H1 (cell line): Measurements from ENCODE around the gene SLC8B1. TPM values are rescaled to one million over a fixed set of nuclear protein-coding genes. Genes with fewer than 3 reads are reported as not detected.

Experiments used
- CTCF ChIA-PET: fragments of 300-600 bp; sonication (Branson Sonifier 250); formaldehyde crosslinking; loops from one replicate; lab custom pipeline; 2021; ENCODE audit not compliant: partially characterized antibody; lab: Charles Lee
- POLR2A ChIA-PET: fragments of 300-600 bp; sonication (Branson Sonifier 250); formaldehyde crosslinking; loops from one replicate; lab custom pipeline; 2021; ENCODE audit warnings: inconsistent platforms; ENCODE audit not compliant: partially characterized antibody; lab: Charles Lee
- DNase-seq, 2 experiments: peaks; one replicate each; pipeline versions ENCODE4 v3.0.0 to v3.0.0-alpha.2; 2010 to 2022; ENCODE audit warnings: low spot score in 2 of 2, low read depth in 1 of 2, mixed read lengths in 1 of 2
- FAIRE-seq: peaks from 2 replicates; lab custom pipeline; 2011; peaks lifted over from hg19 to GRCh38; lab: Jason Lieb, UNC
- H2AFZ ChIP-seq: 2 replicates; pipeline ENCODE4 v1.8.1; 2012; ENCODE audit warnings: low read length, inconsistent platforms
- H2AK5ac ChIP-seq: 2 replicates; pipeline ENCODE4 v1.6.1; 2013; ENCODE audit warnings: low read depth, low read length
- H2BK120ac ChIP-seq: replicated peaks from 2 replicates; pipeline ENCODE3; 2013; ENCODE audit warnings: low read depth, low read length, inconsistent platforms
- H2BK12ac ChIP-seq: 2 replicates; pipeline ENCODE4 v1.6.1; 2013; ENCODE audit warnings: low read depth, low read length
- H2BK15ac ChIP-seq: 2 replicates; pipeline ENCODE4 v1.6.1; 2013; ENCODE audit warnings: low read length
- H2BK20ac ChIP-seq: 2 replicates; pipeline ENCODE4 v1.6.1; 2013; ENCODE audit warnings: low read length
- H2BK5ac ChIP-seq: 2 replicates; pipeline ENCODE4 v1.6.1; 2013; ENCODE audit warnings: low read depth, low read length
- H3K14ac ChIP-seq: 2 replicates; pipeline ENCODE4 v1.6.1; 2013; ENCODE audit warnings: inconsistent platforms; ENCODE audit not compliant: insufficient read length
- H3K18ac ChIP-seq: 2 replicates; pipeline ENCODE4 v1.6.1; 2013; ENCODE audit warnings: low read length; ENCODE audit errors: extremely low read depth
- H3K23ac ChIP-seq: 2 replicates; pipeline ENCODE4 v1.6.1; 2013; ENCODE audit warnings: inconsistent platforms; ENCODE audit not compliant: insufficient read length
- H3K23me2 ChIP-seq: 2 replicates; pipeline ENCODE4 v1.6.1; 2013; ENCODE audit warnings: low read depth, low read length
- H3K27ac ChIP-seq: 2 replicates; pipeline ENCODE4 v1.6.1; 2011; ENCODE audit warnings: low read depth, low read length, inconsistent platforms
- H3K27me3 ChIP-seq, 4 experiments: replicated peaks in 1 of 4; 1 replicate in 1 of 4; 2 replicates in 3 of 4; pipeline versions ENCODE4 v1.6.1 to v1.8.1; 2011 to 2013; ENCODE audit warnings: low read length in 3 of 4, mild to moderate bottlenecking in 3 of 4, inconsistent platforms in 2 of 4, mixed read lengths in 2 of 4, moderate library complexity in 1 of 4; ENCODE audit not compliant: control insufficient read depth in 3 of 4, insufficient read depth in 3 of 4; ENCODE audit errors: extremely low read depth in 1 of 4
- H3K36me3 ChIP-seq, 4 experiments: 2 replicates each; pipeline versions ENCODE4 v1.6.1 to v1.8.1; 2011 to 2013; ENCODE audit warnings: mild to moderate bottlenecking in 4 of 4, low read length in 3 of 4, moderate library complexity in 2 of 4, control low read depth in 1 of 4, inconsistent platforms in 1 of 4; ENCODE audit not compliant: insufficient read depth in 4 of 4, control insufficient read depth in 2 of 4
- H3K4ac ChIP-seq: replicated peaks from 2 replicates; pipeline ENCODE3; 2013; ENCODE audit warnings: low read length, low read depth, mixed read lengths, inconsistent platforms; ENCODE audit not compliant: insufficient read length
- H3K4me1 ChIP-seq, 4 experiments: replicated peaks in 1 of 4; 1 replicate in 1 of 4; 2 replicates in 3 of 4; pipeline versions ENCODE4 v1.6.1 to v1.8.1; 2011 to 2013; ENCODE audit warnings: low read length in 3 of 4, inconsistent platforms in 2 of 4, mixed read lengths in 1 of 4; ENCODE audit not compliant: insufficient read depth in 4 of 4, control insufficient read depth in 3 of 4
- H3K4me2 ChIP-seq, 2 experiments: 2 replicates each; pipeline versions ENCODE4 v1.6.1 to v1.8.1; 2011 to 2013; ENCODE audit warnings: low read depth in 2 of 2, low read length in 2 of 2, control low read depth in 1 of 2, inconsistent platforms in 1 of 2, mild to moderate bottlenecking in 1 of 2; ENCODE audit not compliant: insufficient read depth in 1 of 2
- H3K4me3 ChIP-seq, 4 experiments: fragments of 200-600, 300-600 bp in 1 of 4; sonication (generic), shearing (Covaris generic), sonication (Bioruptor Twin) in 1 of 4; 2 replicates each; pipeline versions ENCODE4 v1.5.1 to v1.8.1; 2011 to 2016; ENCODE audit warnings: low read length in 4 of 4, low read depth in 3 of 4, control low read depth in 2 of 4, inconsistent platforms in 2 of 4, mild to moderate bottlenecking in 2 of 4, mixed read lengths in 1 of 4, moderate library complexity in 1 of 4; ENCODE audit not compliant: insufficient read depth in 2 of 4; ENCODE audit errors: extremely low read depth in 1 of 4
- H3K56ac ChIP-seq: replicated peaks from 2 replicates; pipeline ENCODE3; 2013; ENCODE audit warnings: low read depth, mild to moderate bottlenecking, mixed read lengths, low read length, inconsistent platforms; ENCODE audit not compliant: insufficient read length
- H3K79me1 ChIP-seq: 2 replicates; pipeline ENCODE4 v1.6.1; 2013; ENCODE audit warnings: low read depth, low read length, control low read depth
- H3K79me2 ChIP-seq, 2 experiments: 2 replicates each; pipeline versions ENCODE4 v1.6.1 to v1.8.1; 2012 to 2013; ENCODE audit warnings: low read length in 2 of 2, mild to moderate bottlenecking in 2 of 2, inconsistent platforms in 1 of 2; ENCODE audit not compliant: insufficient read depth in 2 of 2, control insufficient read depth in 1 of 2
- H3K9ac ChIP-seq, 4 experiments: replicated peaks in 1 of 4; 1 replicate in 1 of 4; 2 replicates in 3 of 4; pipeline versions ENCODE4 v1.6.1 to v1.8.1; 2011 to 2013; ENCODE audit warnings: low read depth in 3 of 4, low read length in 3 of 4, control low read depth in 2 of 4, mild to moderate bottlenecking in 2 of 4, moderate library complexity in 2 of 4, inconsistent platforms in 1 of 4; ENCODE audit errors: extremely low read depth in 1 of 4
- H3K9me3 ChIP-seq, 2 experiments: 2 replicates each; pipeline versions ENCODE4 v1.6.1 to v1.8.1; 2012 to 2013; ENCODE audit warnings: mild to moderate bottlenecking in 2 of 2, moderate library complexity in 2 of 2, control low read depth in 1 of 2, inconsistent platforms in 1 of 2, low read depth in 1 of 2, low read length in 1 of 2, mixed read lengths in 1 of 2; ENCODE audit not compliant: insufficient read depth in 2 of 2
- H4K20me1 ChIP-seq, 2 experiments: replicated peaks in 1 of 2; 2 replicates each; pipeline versions ENCODE3 to v1.8.1; 2011 to 2013; ENCODE audit warnings: inconsistent platforms in 2 of 2, low read length in 2 of 2, mild to moderate bottlenecking in 1 of 2; ENCODE audit not compliant: insufficient read depth in 2 of 2, control insufficient read depth in 1 of 2
- H4K5ac ChIP-seq: 2 replicates; pipeline ENCODE4 v1.6.1; 2013; ENCODE audit warnings: low read length, low read depth, mixed read lengths, inconsistent platforms; ENCODE audit not compliant: insufficient read length
- H4K8ac ChIP-seq: 2 replicates; pipeline ENCODE4 v1.8.0; 2013; ENCODE audit warnings: mild to moderate bottlenecking, moderate library complexity, low read length, inconsistent platforms; ENCODE audit not compliant: insufficient read depth; ENCODE audit errors: extremely low read depth
- H4K91ac ChIP-seq: replicated peaks from 2 replicates; pipeline ENCODE3; 2013; ENCODE audit warnings: low read length, mixed read lengths, inconsistent platforms; ENCODE audit not compliant: insufficient read length
- CTCF ChIP-seq, 3 experiments: IDR thresholded peaks; 1 replicate in 2 of 3; 2 replicates in 1 of 3; pipeline versions ENCODE4 v1.5.1 to v1.6.1; 2011; ENCODE audit warnings: low read length in 3 of 3, mild to moderate bottlenecking in 3 of 3, inconsistent platforms in 2 of 3, low read depth in 1 of 3, moderate library complexity in 1 of 3; ENCODE audit not compliant: insufficient read depth in 1 of 3; ENCODE audit errors: control extremely low read depth in 1 of 3
- E2F6 ChIP-seq: IDR thresholded peaks from 2 replicates; pipeline ENCODE4 v1.6.1; 2012; ENCODE audit warnings: inconsistent platforms
- EGR1 ChIP-seq: IDR thresholded peaks from 2 replicates; pipeline ENCODE4 v1.6.1; 2011; ENCODE audit warnings: low read depth, low read length, borderline replicate concordance
- MAFK ChIP-seq: IDR thresholded peaks from 2 replicates; pipeline ENCODE4 v1.6.1; 2012; ENCODE audit warnings: low read depth, mild to moderate bottlenecking, improper control_type of control experiment, low read length
- NRF1 ChIP-seq: IDR thresholded peaks from 2 replicates; pipeline ENCODE4 v1.6.1; 2011; ENCODE audit warnings: mild to moderate bottlenecking, low read depth, low read length, improper control_type of control experiment
- RFX5 ChIP-seq: IDR thresholded peaks from 2 replicates; pipeline ENCODE4 v1.6.1; 2011; ENCODE audit warnings: low read depth, low read length, improper control_type of control experiment, borderline replicate concordance
- SAP30 ChIP-seq: fragments of 300-600 bp; sonication (generic); IDR thresholded peaks from 2 replicates; pipeline ENCODE4 v1.7.1; 2012; ENCODE audit warnings: low read length, moderate library complexity, mild to moderate bottlenecking, inconsistent platforms; ENCODE audit not compliant: insufficient read depth, insufficient replicate concordance
- SP2 ChIP-seq: IDR thresholded peaks from 2 replicates; pipeline ENCODE4 v1.6.1; 2012; ENCODE audit warnings: mild to moderate bottlenecking, low read length, inconsistent platforms
- SP4 ChIP-seq: IDR thresholded peaks from 2 replicates; pipeline ENCODE4 v1.6.1; 2012; ENCODE audit warnings: low read length, inconsistent platforms
- SUZ12 ChIP-seq: fragments of 200-600 bp; sonication (generic); IDR thresholded peaks from 2 replicates; pipeline ENCODE4 v1.6.1; 2012; ENCODE audit warnings: mild to moderate bottlenecking, inconsistent platforms, low read length, moderate library complexity, mixed read lengths
- WGBS, 2 experiments: shearing (Covaris generic) in 1 of 2; methylation state at CpG; one replicate each; pipeline versions ENCODE4 v1.1.6 to v1.1.7; 2013 to 2015; ENCODE audit warnings: low lambda C conversion rate in 2 of 2, mixed read lengths in 2 of 2, inconsistent platforms in 1 of 2, low coverage in 1 of 2, missing lambda C conversion rate in 1 of 2; ENCODE audit not compliant: insufficient replicate concordance in 2 of 2, insufficient coverage in 1 of 2, insufficient read length in 1 of 2; ENCODE audit errors: extremely low coverage in 1 of 2, missing lambda C conversion rate in 1 of 2; 5-methylcytosine and 5-hydroxymethylcytosine counted together
- polyA plus RNA-seq, 7 experiments: library from polyadenylated mRNA; depleted of rRNA in 3 of 7; stranded (reverse) in 5 of 7; unstranded in 2 of 7; fragments of >200 nt in 5 of 7; fragments of 200-250 nt in 2 of 7; gene quantifications; 1 replicate in 5 of 7; 2 replicates in 1 of 7; 4 replicates in 1 of 7; pipeline versions ENCODE4 v1.2.1 to v1.2.3, GENCODE V29; 2011 to 2013; ENCODE audit warnings: missing spikeins in 2 of 7, mixed read lengths in 2 of 7
- total RNA-seq: library from RNA; stranded (reverse); fragmentation: NEBNext Ultra II Directional; extraction: Animal tissue kit (Norgen Biotek cat#: 25700); gene quantifications from 2 replicates; pipeline ENCODE4 v1.2.1, GENCODE V29; 2021

SLC8B1 gene
- total and polyA plus RNA-seq, 2 of the 8 experiments (the other 6 are each of a cell fraction or from before 2014, with no cell fraction given) = 11.2 to 19.1 TPM

GRCh38 chr12:113365639-113366395 is 30.9 kb upstream of the SLC8B1 start:
- no peak overlapping the region for H2BK5ac ChIP-seq
- no peaks in the 10 kb centered on the region; a peak in 1 of 8 replicates for H3K36me3 ChIP-seq
- FAIRE-seq = no peak
- no peak overlapping the region for H3K18ac ChIP-seq
- ChIA-PET POLR2A (no interaction called here), CTCF (interaction anchor here (0.9 to 1.0 kb wide), 2 partner anchors 74 to 96 kb away, joined by 3 read pairs; no protein-coding TSS in a partner anchor)
- H3K4me1 ChIP-seq = no peaks in the 10 kb centered on the region
- H3K23ac ChIP-seq = no peak overlapping the region
- H2BK12ac ChIP-seq = no peak overlapping the region
- no peak overlapping the region for H2BK20ac ChIP-seq
- H3K4me2 ChIP-seq = no peak overlapping the region
- no peak overlapping the region for H3K4me3 ChIP-seq
- peaks cover 3% of the 10 kb centered on the region for H3K79me1 ChIP-seq
- H3K4ac ChIP-seq = no peak overlapping the region
- no peak overlapping the region for H4K91ac ChIP-seq
- WGBS, 2 experiments = 87% methylated on average over 7 of the region's 7 CpGs; no CpG with 5 or more reads in 1 of the 2 experiments
- no peaks in the 10 kb centered on the region for H3K79me2 ChIP-seq
- no peak overlapping the region for H4K5ac ChIP-seq
- no peak overlapping the region for H3K56ac ChIP-seq
- peaks cover 2 to 3% of the 10 kb centered on the region in 2 experiments for H4K20me1 ChIP-seq
- H3K9ac ChIP-seq = no peak overlapping the region
- H2AFZ ChIP-seq = no peak overlapping the region
- no peak overlapping the region for H2BK15ac ChIP-seq
- no peaks in the 10 kb centered on the region for H3K9me3 ChIP-seq
- no peaks in the 10 kb centered on the region for H3K27me3 ChIP-seq
- H3K27ac ChIP-seq = no peak overlapping the region
- H4K8ac ChIP-seq = no peak overlapping the region
- no peak for DNase-seq
- no peak overlapping the region for H3K14ac ChIP-seq
- no peaks in the 10 kb centered on the region for H3K23me2 ChIP-seq
- H2AK5ac ChIP-seq = no peak overlapping the region
- H2BK120ac ChIP-seq = no peak overlapping the region
- TF ChIP-seq SUZ12 (no peak), SAP30 (no peak), MAFK (no peak), EGR1 (no peak), RFX5 (no peak), SP4 (no peak), NRF1 (no peak), SP2 (no peak), CTCF (IDR thresholded peaks at IDR 0.05; ENCODE audit: control extremely low read depth in 1 of 3, insufficient read depth in 1 of 3, low read depth in 1 of 3, low read length in 3 of 3) (no peak), E2F6 (no peak)
